ENCODE data around the gene PRCC. TPM values are rescaled to one million over a fixed set of nuclear protein-coding genes. Genes with fewer than 3 reads are reported as not detected.

The PRCC gene
- total RNA-seq, 1 donor from 2014 or later: 75.5 TPM

- no peak overlapping the region for H3K4me3 Mint-ChIP-seq (ENCODE audit: unreplicated experiment)
- H3K27me3 Mint-ChIP-seq (ENCODE audit: low read depth, unreplicated experiment): peaks cover 92% of the 10 kb centered on the region
- H3K27ac ChIP-seq (ENCODE audit: low read depth, low read length): no peak overlapping the region
- no peak overlapping the region for H2AFZ ChIP-seq (ENCODE audit: low read depth, low read length)
- TF ChIP-seq EZH2 (IDR thresholded peaks at IDR 0.05; ENCODE audit: insufficient read depth, low read length): no peak
- TF ChIP-seq CTCF (IDR thresholded peaks at IDR 0.05; ENCODE audit: insufficient read depth, low read depth, low read length): no peak
- H3K4me2 ChIP-seq (ENCODE audit: low read length): no peak overlapping the region
- peaks cover 20% of the 10 kb centered on the region for H3K9me3 Mint-ChIP-seq (ENCODE audit: unreplicated experiment)
- peaks cover 4% of the 10 kb centered on the region for H3K36me3 Mint-ChIP-seq (ENCODE audit: low read depth, unreplicated experiment)
- H3K4me1 Mint-ChIP-seq (ENCODE audit: low read depth, unreplicated experiment): peaks cover 4% of the 10 kb centered on the region
- DNase-seq (ENCODE audit: low read depth) (no peak), FAIRE-seq (no peak)
- H3K4me3 ChIP-seq (ENCODE audit: insufficient read depth, low read depth, low read length): no peak overlapping the region
- no peaks in the 10 kb centered on the region for H3K36me3 ChIP-seq (ENCODE audit: insufficient read depth, low read length)
- no peak overlapping the region for H3K9ac ChIP-seq (ENCODE audit: low read length)
- no peaks in the 10 kb centered on the region for H3K79me2 ChIP-seq (ENCODE audit: insufficient read depth, low read length)
- H3K9me3 ChIP-seq (ENCODE audit: insufficient read depth, low read depth, low read length): no peaks in the 10 kb centered on the region
- H3K4me1 ChIP-seq (ENCODE audit: insufficient read depth, low read length): no peaks in the 10 kb centered on the region
- H4K20me1 ChIP-seq (ENCODE audit: insufficient read depth, low read length): no peaks in the 10 kb centered on the region
- peaks cover 71% of the 10 kb centered on the region for H3K27me3 ChIP-seq (ENCODE audit: insufficient read depth, low read length)
- H3K27ac Mint-ChIP-seq (ENCODE audit: unreplicated experiment): no peak overlapping the region
Measured at GRCh38 chr1:156846643-156847042, 79.3 kb downstream of the PRCC start.

- Histone ChIP-seq H3K36me3 (ENCODE audit: insufficient read depth, low read length) (no peaks in the 10 kb centered on the region), H3K4me2 (ENCODE audit: low read length) (no peak overlapping the region), H3K9me3 (ENCODE audit: insufficient read depth, low read depth, low read length) (no peaks in the 10 kb centered on the region), H3K27ac (ENCODE audit: low read depth, low read length) (no peak overlapping the region), H3K4me1 (ENCODE audit: insufficient read depth, low read length) (no peaks in the 10 kb centered on the region), H3K4me3 (ENCODE audit: insufficient read depth, low read depth, low read length) (no peak overlapping the region), H3K79me2 (ENCODE audit: insufficient read depth, low read length) (no peaks in the 10 kb centered on the region), H3K27me3 (ENCODE audit: insufficient read depth, low read length) (peaks cover 64% of the 10 kb centered on the region), H3K9ac (ENCODE audit: low read length) (no peak overlapping the region), H4K20me1 (ENCODE audit: insufficient read depth, low read length) (no peaks in the 10 kb centered on the region), H2AFZ (ENCODE audit: low read depth, low read length) (no peak overlapping the region)
- FAIRE-seq: no peak
- DNase-seq (ENCODE audit: low read depth): no peak
- Mint-ChIP-seq H3K9me3 (ENCODE audit: unreplicated experiment) (peaks cover 12% of the 10 kb centered on the region), H3K4me1 (ENCODE audit: low read depth, unreplicated experiment) (peaks cover 4% of the 10 kb centered on the region), H3K36me3 (ENCODE audit: low read depth, unreplicated experiment) (no peaks in the 10 kb centered on the region), H3K27me3 (ENCODE audit: low read depth, unreplicated experiment) (peaks cover 87% of the 10 kb centered on the region), H3K4me3 (ENCODE audit: unreplicated experiment) (peak overlapping the region; percentile 6), H3K27ac (ENCODE audit: unreplicated experiment) (no peak overlapping the region)
- TF ChIP-seq CTCF (IDR thresholded peaks at IDR 0.05; ENCODE audit: insufficient read depth, low read depth, low read length) (no peak), EZH2 (IDR thresholded peaks at IDR 0.05; ENCODE audit: insufficient read depth, low read length) (no peak)
Measured at GRCh38 chr1:156847591-156848460, 80.5 kb downstream of the PRCC start.
